Suprapubic skin (tissue), 4 donors: Measurements from ENCODE around the gene ARPC1B.
"Not testable (repeated sequence)": the region's sequence is repeated elsewhere in the genome, so short reads cannot be mapped to it uniquely, and the experiment has no call there.

Source experiments
- CTCF ChIP-seq, 2 donors: fragments of 200-600 bp in 1 of 2; fragments of 450-650 bp in 1 of 2; sonication (generic) in 1 of 2; IDR thresholded peaks; one replicate each; pipeline ENCODE4 v1.5.1; 2016 to 2019; ENCODE audit warnings: antibody characterized with exemption in 2 of 2, mild to moderate bottlenecking in 1 of 2, moderate library complexity in 1 of 2
- POLR2A ChIP-seq, 2 donors: fragments of 450-650 bp; IDR thresholded peaks; one replicate each; pipeline ENCODE4 v1.6.1; 2017; ENCODE audit warnings: antibody characterized with exemption in 2 of 2, mild to moderate bottlenecking in 2 of 2, moderate library complexity in 2 of 2
- POLR2AphosphoS5 ChIP-seq, 3 donors: sonication (generic); formaldehyde crosslinking; IDR thresholded peaks; one replicate each; pipeline ENCODE4 v1.6.1; 2017; ENCODE audit warnings: antibody characterized with exemption in 3 of 3

- TF ChIP-seq CTCF, POLR2AphosphoS5, POLR2A (IDR thresholded peaks at IDR 0.05): not testable (repeated sequence)
Measured at GRCh38 chr7:99358521-99358920, 16.0 kb upstream of the ARPC1B start.
